ENCODE measurements around the gene ORAI2.
"Not testable (repeated sequence)": the region's sequence is repeated elsewhere in the genome, so short reads cannot be mapped to it uniquely, and the experiment has no call there.

Gene ORAI2

DNA sequence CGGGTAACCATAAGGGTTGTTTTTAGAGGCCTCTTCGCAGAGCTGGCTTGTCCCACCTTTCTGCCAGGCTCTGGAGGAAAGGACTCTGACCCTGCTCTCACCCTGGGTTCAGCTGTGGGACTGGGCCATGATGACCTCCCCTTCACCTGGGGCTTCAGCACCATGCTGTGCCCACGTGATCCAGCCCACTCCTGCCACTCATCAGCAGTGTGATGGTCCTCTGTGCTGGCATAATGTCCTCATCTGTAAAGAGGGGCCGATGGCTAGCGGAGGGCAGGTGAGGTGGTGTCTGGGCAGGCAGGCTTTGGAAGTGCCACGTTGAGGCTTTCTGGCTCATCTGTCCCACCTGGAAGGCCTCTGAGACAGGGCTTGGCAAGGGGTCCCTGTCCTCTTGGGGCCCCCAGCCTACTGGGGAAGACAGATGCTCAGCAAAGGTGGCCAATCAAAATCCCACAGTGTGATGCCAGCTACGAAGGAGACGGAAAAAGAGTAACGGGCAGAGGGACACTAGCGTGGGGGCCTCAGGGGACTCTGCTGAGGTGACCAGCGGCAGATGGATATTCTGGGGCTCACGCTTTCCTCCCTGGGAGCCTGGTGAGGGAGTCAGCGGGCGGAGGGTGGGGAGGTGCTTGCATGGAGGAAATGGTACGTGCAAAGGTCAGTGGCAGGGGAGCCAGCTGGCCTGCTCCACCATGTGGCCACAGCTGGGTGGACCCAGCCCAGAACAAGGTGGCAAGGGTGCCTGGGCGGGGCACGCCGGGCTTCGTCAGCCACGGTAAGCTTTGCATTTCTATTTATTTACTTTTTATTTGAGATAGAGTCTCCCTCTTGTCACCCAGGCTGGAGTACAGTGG is 36.8 kb downstream of the ORAI2 start:
- DNase-seq (ENCODE audit: low spot score): no peak

DNA sequence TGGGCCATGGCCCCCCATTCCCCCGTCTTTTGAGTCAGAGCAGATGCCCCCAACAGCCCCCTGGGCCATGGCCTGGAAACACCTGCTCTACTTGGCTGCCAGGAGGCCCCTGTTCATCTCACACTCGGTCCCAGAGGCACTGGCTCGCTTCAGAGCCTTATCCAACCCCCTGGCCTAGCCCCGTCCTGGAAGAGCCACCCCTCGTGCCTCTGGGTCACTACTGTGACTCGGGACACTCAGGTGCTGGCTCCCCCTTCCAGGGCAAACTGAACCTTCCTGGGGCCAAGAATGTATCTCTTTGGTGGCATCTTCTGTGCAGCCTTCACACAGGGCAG is 38.4 kb downstream of the ORAI2 start:
- DNase-seq (ENCODE audit: low spot score): no peak

DNA sequence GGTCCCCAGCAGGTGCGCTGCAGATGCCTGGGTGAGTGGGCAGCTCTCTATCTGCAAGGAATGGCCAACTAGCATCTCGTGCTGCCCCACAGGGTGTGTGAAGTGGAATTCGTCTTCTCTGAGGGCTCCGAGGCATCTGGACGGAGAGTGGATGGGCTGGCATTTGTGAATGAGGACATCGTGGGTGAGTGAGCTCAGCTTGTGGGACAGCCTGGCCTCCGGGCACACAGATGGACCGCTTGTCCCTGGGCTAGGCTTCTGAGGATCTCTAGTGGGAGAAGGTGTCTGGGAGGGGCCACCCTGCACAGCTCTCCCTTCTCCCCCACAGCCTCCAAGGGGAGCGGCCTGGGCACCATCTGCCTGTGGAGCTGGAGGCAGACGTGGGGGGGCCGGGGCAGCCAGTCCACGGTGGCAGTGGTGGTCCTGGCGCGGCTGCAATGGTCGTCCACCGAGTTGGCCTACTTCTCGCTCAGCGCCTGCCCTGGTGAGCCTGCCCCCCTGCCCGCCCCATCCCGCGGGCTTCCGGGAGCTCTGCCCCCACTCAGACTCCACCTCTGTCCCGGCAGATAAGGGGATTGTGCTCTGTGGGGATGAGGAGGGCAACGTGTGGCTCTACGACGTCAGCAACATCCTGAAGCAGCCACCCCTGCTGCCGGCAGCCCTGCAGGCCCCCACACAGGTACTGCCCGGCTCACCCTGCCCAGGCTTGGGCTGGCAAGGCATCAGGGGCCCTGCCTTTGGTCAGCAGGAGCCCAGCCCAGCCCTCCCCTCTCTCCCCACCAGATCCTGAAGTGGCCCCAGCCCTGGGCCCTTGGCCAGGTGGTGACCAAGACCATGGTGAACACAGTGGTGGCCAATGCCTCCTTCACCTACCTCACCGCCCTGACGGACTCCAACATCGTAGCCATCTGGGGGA is 39.0 kb downstream of the ORAI2 start:
- DNase-seq (ENCODE audit: low spot score): no peak

DNA sequence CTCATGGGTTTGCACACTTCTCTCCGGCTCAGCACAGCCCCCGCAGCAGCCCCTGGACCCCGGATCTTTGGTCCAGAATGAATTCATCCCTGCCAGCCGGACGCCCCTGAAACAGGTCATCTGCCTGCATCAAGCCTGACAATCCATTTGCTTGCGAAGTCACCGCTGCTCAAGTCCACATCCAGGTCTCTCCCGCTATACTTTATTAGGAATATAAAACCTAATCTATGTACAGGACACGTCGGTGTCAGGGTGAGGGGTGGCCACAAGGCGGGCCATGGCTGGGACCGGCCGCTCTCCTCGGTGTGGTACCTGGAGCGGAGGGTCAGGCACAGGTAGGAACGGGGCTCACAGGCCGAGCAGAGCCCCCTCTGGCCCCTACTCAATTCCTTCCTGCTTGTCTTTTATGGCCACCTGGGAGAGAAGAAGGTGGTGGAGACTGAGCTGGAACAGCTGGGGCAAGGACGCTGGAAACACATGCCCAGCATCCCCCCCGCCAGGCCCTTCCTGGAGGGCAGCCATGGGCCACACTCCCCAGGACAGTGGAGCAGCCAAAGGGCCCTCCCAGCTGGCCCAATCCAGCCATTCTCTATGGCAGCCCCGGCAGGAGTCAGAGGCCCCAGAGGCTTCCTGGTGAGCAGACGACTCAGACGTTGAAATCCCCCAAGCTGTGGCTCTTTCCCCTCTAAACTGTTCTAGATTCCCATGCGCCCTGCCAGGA is 40.1 kb downstream of the ORAI2 start:
- DNase-seq (ENCODE audit: low spot score): no peak

DNA sequence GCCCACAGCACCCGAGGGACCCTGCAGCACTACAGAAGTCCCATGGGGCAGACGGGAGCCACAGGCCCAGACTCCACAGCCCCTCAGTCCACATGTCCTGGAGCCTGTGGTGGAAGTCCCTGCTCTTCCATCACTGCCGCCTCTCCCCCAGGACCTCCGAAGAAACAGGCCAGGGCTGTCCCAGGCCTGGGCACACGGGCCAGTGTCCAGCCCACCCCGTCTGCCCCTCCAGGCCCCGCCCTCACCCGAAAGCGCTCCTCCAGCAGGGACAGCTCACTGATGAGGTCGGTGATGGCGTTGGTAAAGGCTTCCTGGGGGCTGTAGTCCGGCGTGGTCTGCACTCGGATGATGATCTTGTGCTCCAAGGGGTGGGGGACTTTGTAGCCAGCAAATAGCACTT is 40.7 kb downstream of the ORAI2 start:
- not testable (repeated sequence) for DNase-seq (ENCODE audit: low spot score)

DNA sequence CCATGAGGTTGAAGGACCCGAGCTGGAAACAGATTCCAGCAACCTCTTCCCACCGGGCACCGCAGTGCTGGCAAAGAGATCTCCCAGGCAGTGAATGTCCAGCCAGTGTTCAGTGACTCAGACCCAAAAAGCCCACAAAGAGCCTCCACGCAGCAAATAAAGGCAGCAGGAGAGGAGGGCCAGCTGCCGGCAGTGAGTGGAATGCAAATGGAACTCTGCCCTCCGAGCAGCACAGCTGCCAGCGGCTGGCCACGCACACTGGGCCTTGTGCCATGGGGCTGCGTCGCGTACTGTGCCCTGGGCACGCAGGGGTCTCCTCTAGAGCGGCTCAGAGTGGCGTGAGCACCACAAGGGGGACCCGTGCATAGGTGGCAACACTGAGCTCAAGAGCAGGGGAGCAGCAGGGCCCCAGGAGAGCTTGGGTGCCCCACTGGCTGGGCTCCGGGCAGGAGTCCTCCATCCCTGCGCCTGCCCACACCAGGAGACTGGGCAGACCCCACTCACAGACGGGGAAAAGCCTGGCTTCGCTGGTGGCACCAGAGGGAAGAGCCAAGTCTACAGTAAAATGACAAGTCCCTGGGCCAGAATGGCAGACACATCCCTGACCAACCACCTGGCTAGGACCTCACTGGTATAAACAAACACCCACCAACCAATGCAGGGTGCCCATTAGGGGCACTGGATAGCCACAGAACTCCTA is 41.5 kb downstream of the ORAI2 start:
- not testable (repeated sequence) for DNase-seq (ENCODE audit: low spot score)

DNA sequence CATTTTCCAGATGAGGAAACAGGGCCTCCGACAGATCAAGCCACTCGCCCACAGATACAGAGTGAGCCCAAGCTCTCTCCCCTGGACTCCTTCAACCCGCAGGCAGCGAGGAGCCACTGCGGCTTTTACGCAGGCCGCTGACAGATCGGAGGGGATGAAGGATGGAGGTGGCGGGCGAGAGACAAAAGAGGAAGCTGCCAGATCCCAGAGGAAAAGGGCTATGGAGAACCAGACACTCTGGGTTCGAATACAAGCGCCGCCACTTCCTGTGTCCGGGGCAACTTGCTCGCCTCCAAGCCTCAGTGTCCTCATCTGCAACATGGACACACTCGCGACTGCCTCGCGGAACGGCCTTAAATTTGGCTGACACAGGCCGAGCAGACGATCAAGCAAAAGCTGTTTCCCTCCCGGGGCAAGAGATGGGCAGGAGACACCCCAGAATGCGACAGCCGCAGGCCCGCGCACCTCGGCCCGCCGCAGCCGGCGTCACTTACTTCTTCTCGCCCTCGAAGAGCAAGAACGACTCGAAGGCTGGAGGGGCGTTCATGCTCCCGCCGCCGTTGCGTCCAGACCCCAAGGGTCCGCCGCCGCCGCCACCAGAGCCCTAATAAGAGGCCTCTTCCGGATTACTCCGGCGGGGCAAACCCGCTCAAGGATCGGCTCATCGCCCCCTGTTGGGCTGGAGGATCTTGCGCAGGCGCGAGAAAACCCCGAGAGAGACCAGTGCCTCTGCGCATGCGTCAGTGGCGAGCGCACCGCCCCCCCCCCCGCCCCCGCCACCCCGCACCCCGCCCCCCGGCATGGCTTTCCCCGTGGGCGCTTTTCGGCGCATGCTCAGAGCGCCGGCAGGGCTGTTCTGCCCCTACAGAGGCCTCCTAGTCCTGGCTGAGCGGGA is 45.2 kb downstream of the ORAI2 start, which contains the start of gene POLR2J:
Gene POLR2J, minus strand, starts transcription at position 609 of the 895 bp plus-strand sequence. Its CDS starts 62 bp downstream, at position 547.
- peak; percentile 49 for DNase-seq (ENCODE audit: low spot score)

DNA sequence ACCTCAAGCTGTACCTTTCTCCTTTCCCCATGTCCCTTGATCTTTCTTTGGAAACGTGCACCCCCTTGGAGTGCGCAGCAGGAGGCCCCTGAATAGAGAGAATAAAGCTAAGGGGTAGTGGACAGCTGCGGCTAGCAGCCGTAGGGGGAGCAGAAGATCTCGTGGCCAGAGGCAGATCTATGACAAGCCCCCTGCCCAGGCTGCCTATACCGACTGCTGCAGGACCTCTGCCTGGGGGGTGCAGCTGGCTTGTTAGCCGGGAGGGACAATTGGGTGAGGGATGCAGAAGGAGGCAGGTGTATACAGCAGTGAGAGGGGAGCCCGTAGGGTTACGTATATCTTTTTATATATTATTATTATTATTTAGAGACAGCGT is 45.8 kb downstream of the ORAI2 start:
- not testable (repeated sequence) for DNase-seq (ENCODE audit: low spot score)

DNA sequence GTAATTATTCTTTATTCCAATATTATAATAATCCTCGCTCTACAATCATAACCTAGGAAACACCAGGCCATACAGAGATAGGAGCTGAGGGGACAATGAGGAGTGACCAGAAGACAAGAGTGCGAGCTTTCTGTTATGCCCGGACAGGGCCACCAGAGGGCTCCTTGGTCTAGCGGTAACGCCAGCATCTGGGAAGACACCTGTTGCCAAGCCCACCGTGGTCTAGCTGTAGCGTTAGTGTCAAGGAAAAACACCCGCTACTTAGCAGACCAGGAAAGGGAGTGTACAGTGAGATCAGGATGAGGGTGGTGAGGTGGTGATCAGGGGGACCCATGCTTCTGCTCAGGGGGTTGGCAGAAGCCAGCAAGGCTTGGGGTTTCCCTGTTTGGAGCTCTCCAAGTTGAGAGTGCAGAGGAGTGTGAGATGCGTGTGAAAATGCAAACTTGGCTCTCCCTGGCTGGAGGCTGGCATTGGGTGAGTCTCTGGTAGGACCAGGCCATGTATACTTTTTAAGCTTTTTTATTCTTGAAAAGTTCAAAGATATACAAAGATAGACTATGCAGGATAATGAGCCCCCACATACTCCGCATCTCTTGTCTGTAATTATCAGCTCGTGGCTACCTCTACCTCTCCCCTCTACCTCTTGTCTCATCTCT is 46.7 kb downstream of the ORAI2 start:
- not testable (repeated sequence) for DNase-seq (ENCODE audit: low spot score)

DNA sequence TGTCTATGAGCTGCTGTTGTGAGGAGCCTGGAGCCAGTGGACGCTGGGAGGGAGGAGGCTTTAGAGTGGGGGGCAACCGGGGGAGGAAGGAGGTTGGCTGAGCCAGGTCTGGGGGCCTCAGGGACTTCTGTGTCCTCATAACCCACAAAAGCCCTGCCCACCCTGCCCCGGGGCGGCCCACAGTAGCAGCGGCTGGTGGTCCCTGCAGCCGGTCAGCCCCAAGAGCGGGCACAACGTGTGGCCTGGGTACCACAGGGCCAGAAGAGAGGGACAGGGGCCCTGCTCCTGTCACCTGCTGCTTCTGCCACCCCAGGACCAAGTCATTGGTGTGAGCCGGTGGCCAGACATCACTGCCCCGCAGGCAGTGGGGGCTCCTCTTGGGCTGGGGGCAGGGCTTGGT is 48.6 kb downstream of the ORAI2 start:
- DNase-seq (ENCODE audit: low spot score): not testable (repeated sequence)

DNA sequence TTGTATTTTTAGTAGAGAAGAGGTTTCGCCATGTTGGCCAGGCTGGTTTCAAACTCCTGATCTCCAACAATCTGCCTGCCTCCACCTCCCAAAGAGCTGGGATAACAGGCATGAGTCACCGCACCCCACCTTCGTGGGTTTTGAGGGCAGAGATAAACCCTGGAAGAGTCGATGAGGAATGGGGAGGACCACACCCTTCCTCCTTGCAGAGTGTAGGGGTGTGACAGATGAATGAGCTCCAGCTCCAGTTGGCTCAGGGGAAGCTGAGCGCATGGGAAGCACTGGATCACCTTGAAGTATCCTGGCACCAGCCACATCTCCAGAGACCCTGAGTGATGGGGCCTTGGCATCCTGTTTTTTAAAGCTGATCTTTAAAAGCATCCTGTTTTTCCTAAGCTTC is 50.9 kb downstream of the ORAI2 start:
- DNase-seq (ENCODE audit: low spot score): not testable (repeated sequence)

DNA sequence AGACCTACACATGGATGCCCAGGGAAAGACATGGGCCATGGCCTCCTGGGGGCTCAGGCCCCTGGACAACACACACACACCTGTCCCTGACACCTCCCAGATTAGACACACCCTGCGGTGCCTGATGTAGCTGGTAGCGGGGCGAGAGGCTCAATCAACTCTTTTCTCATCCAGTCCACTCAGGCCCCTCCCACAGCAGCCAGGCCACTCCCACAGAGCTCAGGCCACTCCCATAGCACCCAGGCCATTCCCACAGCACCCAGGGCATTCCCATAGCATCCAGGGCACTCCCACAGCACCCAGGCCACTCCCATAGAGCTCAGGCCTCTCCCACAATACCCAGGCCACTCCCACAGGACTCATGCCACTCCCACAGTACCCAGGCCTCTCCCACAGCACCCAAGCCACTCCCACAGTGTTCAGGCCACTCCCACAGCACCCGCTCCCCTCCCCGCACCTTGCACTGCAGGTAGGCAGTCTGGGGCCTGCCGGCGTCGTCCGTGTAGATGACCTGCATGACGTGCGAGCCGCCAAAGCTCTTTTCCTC is 57.2 kb downstream of the ORAI2 start:
- not testable (repeated sequence) for DNase-seq (ENCODE audit: low spot score)

DNA sequence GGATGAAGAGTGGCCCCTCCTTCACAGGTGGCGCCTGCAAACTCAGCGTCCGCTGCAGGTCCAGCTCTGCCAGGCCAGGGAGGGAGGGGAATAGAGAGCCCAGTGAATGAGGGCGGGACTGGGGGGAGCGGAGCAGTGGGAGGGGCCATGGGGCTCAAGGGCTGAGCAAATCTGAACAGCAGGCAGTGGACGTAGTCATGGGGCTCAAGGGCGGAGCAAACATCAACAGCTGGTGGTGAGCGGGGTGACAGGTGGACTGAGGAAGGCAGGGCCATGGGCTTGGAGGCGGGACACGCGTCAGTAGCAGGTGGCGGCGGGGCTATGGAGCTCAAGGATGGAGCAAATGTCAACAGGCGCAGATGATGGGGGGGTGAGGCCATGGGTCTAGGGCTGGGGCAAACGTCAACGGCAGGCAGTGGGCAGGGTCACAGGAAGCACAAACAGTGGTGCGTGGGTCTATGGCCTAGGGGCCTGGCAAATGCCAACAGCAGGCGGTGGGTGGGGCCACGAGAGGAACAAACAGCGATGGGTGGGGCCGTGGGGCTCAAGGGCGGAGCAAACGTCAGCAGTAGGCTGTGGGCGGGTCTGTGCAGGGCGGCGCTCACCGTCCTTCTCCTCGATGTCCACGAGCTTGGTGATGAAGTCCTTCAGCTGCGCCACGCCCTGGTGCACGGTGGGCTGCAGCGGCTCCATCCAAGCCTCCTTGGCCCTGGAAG is 60.0 kb downstream of the ORAI2 start:
- not testable (repeated sequence) for DNase-seq (ENCODE audit: low spot score)

DNA sequence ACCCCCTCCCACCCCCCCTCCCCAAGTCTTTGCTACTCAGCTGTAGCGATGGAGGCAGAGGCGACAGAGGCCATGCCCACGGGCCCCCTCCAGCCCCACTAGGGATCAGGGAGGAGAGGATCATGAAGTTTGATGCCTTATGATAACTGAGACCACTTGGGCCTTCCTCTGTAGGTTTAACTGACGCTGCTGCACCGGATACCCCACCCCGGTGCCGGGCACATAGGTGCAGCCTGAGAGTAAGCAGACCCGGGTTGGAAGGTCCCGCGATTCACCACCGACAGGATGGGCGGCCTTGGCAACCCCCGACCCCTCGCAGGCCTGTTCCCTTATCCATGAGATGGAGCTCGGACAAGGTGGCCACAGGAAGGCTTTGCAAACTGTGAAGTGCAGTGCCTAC is 60.7 kb downstream of the ORAI2 start:
- not testable (repeated sequence) for DNase-seq (ENCODE audit: low spot score)

DNA sequence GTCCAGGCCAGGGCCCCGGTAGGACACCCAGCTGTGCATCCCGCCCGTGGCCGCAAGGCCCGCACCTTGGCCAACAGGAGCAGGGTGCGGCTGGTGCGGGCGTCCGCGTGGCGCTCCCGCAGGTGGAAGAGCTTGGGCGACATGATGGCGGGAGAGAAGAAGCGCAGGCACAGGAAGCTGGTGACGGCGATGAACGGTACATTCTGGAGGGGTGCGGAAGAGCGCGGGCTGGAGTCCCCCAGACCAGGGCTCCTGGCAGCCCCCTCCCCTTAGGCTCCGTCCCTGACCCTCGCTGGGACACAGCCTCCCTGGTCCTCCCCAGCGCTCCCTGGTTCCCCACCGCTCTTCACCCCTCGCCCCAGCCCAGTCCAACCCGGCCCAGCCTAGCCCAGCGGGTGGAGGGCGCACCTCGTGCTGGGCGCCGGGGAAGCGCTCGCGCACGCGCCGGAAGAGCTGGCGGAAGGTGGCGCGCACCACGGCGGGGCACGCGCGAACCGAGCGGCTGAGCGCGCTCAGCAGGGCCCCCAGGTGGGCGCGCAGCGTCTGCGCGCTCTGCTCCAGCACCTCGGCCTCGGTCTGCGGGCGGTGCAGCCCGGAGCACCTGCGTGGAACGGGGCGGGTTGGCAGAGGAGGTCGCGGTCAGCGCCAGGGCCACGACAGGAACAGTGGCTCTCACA is 61.2 kb downstream of the ORAI2 start:
- DNase-seq (ENCODE audit: low spot score): not testable (repeated sequence)

DNA sequence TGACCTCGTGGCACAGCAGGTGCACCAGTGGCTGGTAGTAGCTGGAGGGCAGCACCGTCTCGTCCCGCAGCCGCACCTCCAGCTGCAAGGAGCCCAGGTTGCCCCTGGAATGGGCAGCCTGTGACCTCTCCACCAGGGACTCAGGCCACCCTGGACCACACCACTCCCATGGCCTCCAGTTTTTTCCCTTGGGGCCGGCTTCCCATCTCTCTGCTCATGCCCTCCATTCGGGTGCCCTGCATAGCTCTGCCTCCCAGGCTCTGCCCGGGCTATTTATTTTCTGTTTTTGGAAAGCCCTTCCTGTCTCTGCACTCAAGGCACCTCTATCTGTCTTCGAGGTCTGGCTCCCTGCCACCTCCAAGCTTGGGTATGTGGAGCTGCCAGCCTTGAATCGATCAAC is 63.5 kb downstream of the ORAI2 start:
- not testable (repeated sequence) for DNase-seq (ENCODE audit: low spot score)

DNA sequence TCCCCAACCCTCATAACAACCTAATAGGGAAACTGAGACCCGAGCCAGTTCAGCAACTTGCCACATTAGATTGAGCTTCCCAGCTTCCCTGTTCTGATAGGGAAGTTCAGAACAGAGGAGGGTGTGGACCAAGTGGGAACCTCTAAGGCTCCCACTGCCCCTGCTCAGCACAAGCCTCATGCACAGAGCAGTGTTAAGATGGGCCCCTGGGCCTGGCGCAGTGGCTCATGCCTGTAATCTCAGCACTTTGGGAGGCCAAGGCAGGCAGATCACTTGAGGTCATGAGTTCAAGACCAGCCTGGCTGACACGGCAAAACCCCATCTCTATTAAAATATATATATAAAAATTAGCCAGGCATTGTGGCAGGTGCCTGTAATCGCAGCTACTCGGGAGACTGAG is 63.9 kb downstream of the ORAI2 start:
- not testable (repeated sequence) for DNase-seq (ENCODE audit: low spot score)

DNA sequence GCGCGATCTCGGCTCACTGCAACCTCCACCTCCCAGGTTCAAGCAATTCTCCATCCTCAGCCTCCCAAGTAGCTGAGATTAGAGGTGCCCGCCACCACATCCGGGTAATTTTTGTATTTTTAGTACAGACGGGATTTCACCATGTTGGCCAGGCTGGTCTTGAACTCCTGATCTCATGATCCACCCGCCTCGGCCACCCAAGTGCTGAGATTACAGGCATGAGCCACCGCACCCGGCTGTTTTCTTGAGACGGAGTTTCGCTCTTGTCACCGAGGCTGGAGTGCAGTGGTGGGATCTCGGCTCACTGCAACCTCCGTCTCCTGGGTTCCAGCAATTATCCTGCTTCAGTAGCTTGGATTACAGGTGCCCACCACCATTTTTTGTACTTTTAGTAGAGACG is 64.9 kb downstream of the ORAI2 start:
- not testable (repeated sequence) for DNase-seq (ENCODE audit: low spot score)

Measured in putamen (tissue), 1 donor.